Stimulated activated CD4-positive, alpha-beta T cell treated with anti-CD3 and anti-CD28 coated beads, Interleukin-2, amount 100 ng/mL, for 48 hours (primary cell): ENCODE data around the gene CCNJ.
"Not testable (repeated sequence)": the region's sequence is repeated elsewhere in the genome, so short reads cannot be mapped to it uniquely, and the experiment has no call there.

ENCODE experiments used
- DNase-seq, 2 donors: peaks; one replicate each; pipeline ENCODE4 v3.0.0-alpha.2; 2020

CCNJ gene, protein sequence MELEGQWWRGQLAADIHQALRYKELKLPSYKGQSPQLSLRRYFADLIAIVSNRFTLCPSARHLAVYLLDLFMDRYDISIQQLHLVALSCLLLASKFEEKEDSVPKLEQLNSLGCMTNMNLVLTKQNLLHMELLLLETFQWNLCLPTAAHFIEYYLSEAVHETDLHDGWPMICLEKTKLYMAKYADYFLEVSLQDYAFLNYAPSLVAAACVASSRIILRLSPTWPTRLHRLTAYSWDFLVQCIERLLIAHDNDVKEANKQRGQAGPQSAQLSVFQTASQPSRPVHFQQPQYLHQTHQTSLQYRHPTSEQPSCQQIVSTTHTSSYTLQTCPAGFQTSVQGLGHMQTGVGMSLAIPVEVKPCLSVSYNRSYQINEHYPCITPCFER

DNA sequence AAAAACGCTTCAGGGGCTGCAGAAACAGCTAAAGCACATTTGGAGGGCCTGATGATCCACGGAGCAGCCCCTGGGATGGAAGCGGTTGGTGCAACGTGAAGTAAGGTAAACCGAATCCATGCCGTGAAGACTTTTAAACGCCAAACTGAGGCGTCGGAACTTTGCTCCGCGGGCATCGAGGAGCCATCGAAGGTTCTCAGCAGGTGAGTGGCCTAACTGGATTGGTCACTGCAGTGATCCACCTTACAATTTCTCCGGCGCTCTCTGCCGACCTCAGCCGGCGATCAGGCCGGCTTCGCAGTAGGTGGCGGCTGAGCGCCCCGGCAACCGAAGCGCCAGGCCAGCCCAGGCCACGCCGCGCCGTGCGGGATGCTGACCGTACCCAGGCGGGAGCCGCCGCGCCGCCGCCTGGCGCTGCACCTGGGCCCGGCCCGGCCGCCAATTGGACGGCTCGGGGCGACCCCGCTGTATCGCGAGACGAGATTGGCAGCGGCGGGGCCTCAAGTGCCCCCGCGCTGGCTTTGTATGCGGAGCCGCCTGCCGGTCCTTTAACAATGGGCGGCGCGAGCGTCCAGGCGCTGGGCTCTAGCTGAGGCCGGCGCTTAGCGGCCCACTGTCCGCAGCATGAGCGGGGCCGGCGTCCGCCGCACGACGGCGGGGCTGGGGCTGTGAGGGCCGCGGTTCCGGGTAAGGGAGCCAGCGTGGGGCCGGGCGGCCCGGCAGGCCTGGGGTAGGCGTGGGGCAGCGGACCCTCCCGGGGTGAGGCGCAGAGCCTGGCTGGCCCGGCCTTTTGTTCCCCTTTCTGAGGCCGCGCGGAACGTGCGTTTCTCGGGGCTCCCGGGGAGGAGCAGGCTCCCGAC lies at the start of gene CCNJ:
CCNJ (plus strand) TSS at position 551 of the 860 bp plus-strand sequence. CDS start 811 bp downstream, outside the sequence.
- DNase-seq = peak; percentile 72 to 77

DNA sequence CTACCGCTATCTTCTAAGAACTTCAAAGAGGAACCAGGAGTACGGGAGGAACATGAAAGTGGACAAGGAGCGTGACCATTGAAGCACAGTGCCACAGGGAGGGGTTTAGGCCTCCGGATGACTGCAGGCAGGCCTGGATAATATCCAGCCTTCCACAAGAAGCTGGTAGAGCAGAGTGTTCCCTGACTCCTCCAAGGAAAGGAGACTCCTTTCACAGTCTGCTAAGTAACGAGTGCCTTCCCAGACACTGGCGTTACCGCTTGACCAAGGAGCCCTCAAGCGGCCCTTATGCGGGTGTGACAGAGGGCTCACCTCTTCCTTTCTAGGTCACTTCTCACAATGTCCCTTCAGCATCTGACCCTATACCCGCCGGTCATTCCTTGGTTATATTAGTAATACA lies 49.0 kb upstream of the CCNJ start:
- DNase-seq = not testable (repeated sequence)

DNA sequence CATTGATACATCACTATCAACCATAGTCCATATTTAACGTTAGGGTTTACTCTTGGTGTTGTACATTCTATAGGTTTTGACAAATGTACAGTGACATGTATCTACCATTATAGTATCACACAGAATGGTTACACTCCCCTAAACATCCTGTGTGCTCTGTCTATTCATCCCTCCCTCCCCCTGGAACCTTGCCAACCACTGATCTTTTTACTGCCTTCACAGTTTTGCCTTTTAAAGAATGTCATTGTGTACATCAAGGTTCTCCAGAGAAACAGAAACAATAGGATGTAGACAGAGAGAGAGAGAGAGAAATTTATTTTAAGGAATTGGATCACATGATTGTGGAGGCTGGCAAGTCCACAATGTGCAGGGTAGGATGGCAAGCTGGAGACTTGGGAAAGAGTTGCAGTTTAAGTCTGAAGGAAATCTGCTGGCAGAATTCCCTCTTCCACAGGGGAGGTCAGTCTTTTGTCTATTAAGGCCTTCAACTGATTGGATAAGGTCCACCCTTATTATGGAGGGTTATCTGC lies 45.1 kb upstream of the CCNJ start:
- no peak for DNase-seq

DNA sequence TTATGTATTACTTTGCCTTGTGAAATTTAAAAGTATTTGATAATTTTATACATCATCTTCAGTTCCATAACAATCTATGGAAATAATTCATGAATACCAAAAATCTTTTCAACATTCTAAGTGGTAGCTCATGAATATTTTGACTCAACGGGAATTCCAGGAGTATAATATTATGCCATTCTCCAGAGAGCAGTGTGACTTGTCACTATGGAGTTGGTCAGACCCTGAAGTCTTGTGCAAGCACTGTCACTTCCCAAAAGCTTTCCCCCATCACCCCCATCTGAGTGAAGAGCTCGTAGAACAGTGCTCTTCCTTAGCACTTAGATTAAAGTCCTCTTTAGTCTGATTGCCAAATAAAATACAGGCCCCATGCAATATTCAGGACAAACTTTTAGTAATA lies 29.4 kb upstream of the CCNJ start:
- DNase-seq = no peak

DNA sequence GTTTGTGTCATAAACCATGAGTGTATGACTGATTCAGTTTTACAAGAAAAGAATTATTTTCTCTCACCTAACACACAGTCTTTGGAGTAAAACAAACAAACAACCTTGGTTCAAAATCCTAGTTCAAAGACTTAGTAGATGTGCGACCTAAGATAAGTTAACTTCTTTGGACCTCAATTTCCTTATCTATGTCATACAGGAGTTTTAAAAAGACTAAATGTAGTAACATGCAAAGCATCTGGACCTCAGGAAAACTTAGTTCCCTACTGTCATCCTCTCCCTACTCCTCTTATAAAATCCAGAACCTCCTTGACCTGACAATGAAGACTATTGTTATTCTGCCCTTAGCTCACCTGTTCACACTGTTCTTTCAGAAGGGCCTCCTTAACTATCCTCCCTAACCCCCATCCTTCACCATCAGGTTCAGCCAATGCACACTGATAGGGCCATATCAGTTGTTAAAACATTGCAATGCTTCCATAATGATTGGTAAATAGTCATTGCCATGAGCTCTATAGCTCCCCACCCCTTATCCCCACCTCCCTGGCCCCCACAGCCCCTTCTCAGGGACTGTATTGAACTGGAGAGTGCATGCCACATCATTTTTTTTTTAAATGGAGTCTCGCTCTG lies 28.8 kb upstream of the CCNJ start:
- no peak for DNase-seq

DNA sequence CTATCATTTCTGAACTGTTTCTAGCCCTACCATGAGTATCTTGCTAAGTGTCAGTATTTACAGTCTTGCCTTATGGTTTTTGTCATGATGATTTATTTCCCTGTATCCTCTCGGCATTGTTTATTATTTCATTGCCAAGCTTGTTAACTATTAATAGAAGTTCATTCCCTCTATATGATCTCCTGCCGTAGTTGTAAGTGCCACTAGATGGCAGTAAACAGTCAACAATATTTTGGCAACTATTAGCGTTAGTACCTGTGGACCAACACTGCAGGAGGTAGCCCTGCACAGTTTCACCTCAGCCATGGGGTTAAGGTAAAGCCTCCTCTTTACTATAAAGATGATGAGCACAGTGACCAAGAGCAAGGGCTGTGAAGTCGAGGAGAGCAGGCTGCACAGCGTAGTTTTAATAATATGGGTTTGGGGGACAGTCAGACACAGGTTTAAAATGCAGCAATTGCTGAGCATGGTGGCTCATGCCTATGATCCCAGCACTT lies 26.1 kb upstream of the CCNJ start:
- peak; percentile 23 to 25 for DNase-seq

DNA sequence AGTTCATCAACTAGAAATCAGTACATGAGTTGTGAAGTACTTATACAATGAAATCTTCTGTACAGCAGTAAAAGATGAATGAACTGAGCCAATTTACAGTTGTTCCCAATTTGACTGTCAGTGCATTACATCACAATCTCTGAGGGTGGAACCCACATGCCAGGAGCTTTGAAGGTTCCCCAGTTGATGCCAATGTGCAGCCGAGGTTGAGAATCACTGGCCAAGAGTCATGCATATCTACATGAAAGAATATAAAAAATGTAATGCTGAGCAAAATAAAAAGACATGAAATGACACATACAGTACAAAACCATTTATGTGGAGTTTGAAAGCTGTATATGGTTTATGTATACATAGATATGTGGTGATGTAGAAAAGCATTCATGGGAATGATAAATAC lies 22.1 kb upstream of the CCNJ start:
- DNase-seq = no peak

DNA sequence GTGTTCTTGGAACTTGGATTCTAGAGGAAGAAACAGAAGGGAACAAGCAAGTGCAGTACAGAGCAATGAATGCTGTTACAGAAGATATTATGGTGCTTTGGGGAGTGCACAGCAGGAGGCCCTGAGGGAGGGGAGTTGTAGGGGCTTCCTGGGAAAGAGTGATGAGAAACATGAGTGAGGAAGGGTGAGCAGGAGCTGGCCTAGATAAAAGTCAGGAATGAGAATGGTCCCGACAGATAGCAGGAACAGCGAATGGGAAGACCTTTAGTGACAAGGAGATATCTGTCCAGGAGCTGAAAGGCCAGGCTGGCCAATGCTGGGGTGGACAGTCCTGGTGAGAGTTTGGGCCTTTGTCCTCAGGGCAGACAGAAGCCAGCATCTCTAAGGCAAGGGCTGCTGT lies 20.6 kb upstream of the CCNJ start:
- DNase-seq = no peak

DNA sequence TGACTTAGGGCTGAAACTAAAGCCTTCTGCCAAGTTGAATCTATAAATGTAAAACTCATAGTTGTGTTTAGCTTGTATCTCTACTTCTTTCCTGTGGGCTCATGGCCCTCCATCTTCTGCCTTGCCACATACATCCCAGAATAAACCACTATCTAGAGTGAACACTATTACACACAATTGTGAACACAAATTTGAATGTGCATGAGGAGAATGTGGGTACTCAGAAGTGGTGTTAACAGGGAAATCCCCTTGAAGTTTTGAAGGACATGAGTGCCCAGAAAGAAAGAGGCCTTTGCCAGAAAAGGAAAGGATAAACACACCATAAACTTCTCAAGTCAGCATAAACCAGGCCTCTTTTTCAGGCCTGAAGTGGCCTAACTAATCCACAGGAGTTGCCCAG lies 20.2 kb upstream of the CCNJ start:
- no peak for DNase-seq

DNA sequence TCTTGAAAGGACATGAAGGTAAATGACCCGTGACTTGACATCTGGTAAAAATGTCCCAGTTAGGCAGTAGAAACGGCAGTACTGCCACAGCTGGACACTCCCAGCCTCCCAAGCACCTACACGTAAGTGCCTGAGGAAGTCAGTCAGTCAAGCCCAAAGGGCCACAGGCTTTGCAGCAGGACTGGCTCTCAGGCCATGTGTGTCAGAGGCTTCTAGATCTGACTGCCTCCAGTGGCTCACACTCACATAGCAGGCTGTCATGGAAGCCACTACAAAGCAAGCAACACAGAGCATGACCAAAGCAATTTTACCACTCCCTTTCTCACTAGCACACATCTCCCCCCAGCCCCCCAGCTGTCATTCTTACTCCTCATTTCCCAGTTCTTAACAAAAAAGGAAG lies 17.8 kb upstream of the CCNJ start:
- DNase-seq = no peak

DNA sequence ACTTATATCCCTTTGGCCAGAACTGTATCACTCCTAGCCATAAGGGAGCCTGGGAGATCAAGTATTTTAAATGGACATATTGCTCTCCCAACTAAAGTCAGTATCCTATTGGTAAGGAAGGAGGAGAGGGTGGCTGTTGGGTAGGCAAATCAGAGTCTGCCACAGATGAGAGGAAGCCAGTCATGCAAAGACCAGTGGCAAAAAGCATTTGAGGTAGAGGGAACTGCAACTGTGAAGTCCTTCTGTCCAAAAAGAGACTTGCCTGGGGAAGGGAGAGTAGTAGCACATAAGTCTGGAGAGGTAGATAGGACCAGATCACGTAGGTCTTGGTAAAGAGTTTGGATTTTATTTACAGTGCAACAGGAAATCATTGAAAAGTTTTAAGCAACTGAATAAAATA lies 8.8 kb upstream of the CCNJ start:
- DNase-seq = no peak

DNA sequence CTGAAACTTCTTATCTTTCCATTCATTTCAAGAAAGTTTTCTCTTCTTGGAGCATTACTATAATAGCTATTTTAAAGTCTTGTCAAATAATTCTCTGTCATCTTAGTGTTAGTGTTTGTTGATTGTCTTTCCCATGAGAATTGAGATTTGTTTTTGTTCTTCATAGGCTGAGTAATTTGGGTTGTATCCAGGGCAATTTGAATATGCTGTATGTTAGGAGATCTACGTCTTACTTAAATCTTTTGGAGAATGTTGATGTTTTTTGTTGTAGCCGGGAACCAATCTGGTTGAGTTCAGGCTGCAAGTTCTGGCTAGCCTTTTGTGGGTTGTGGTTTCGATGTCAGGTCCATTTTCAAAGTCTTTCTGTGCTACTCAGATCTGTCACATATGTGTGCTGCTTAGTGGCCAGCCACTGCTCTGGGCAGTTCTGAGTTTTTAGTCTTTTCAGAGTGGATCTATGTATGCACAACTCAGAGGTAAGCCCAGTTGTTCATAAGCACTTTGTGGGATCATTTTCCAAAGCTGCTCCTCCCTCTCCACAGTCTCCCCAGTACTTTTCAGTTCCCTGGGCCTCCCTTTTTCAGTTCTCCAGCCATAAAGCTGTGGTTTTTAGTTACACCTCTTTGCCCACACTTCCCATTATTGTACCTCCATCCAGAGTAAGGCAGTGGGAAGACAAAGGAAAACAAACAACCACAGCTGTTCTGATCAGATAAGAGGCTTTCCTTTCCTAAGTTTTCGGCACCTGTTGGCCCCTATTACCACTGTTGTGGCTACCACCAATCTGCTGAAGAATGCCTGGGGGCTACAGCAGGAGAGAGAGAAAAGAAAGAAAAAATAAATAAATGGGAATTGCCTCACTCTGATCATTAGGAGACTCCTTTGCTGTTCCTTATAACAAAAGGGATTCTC lies 4.7 kb upstream of the CCNJ start:
- no peak for DNase-seq

DNA sequence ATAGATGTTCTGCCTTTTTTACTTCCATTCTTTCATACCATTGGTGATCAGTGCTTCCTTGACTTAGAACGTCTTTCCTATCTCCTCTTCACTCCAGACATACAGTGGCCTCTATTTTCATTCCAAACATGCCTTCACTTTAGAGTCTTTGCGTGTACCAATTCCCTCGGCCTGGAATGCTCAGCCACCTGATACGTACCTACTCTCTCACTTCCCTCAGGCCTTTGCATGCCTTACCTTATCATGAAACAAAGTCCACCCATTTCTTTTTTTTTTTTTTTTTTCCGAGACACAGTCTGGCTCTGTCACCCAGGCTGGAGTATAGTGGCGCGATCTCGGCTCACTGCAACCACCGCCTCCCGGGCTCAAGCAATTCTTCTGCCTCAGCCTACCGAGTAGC lies 2.2 kb upstream of the CCNJ start:
- DNase-seq = no peak

DNA sequence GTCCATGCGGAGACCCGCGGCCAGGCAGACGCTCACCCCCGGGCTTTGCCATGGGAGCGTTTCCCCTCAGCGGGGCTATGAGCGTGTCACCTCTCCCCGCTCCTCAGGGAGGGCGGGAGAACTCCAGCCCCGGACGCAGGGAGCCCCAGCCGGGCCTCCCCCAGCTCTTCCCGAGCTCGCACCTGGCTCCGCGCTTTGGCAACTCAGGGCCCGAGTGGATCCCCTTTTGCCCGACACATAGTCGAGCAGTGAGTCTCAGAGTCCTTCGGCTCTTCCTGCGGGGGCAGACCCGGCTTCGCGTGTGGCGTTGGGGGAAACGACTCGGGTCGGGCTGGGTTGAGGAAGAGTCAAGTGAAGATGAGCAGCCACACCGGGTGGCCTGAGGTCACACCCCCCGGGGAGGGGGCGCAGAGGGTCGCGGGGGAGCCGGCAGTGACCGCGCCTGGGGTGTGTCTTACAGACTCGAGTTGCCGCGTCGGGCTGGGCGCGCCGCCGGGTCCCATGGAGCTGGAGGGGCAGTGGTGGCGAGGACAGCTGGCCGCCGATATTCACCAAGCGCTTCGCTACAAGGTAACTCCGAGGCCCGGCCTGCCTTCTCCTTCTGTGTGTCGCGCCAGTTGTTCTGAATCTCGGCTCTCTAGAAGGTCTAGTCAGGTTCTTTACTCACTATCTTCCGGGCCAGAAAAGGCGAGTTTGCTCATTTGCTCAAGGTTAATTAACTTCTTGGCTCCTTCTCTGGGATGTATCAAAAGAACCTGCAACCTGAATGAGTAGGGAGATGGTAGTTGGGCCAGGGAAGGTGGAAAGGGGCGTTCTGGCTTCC lies 721 bp downstream of the CCNJ start:
- DNase-seq = peak; percentile 38 to 43

DNA sequence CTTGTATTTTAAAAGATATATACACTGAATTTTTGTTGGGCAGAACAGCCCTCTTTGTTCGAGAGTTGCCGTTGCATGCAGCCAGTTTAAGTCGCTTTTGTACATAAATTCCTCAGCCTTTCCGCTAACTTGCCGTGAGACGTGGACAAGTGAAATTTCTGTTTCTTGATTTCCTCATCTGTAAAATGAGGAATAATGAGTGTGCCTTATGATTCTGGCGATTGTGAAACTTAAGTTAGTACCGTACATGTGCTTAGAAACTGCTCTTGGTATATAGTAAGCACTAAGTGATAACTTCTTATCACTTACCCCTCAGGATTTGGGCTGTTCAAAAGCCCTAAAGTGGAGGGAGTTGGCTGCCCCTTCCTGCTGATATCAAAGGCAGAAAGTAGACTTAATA lies 1.4 kb downstream of the CCNJ start:
- no peak for DNase-seq

DNA sequence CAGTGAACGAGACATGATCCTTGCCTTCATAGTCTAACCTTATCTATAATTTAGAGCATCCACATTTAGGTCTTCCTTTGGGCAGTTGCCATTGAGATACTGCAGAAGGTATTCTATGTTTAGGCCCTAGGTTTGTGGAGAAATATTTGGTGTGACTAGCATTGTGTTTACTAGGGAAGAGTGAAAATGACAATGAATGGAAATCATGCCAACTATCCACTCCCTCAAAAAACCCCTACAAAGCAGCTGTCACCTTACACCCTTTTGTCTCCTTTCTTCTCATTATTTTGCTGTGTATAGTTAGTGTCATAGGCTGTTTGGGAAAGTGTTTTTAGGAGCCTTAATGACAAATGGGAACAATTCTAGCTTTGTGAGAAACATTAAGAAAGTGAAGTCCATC lies 3.2 kb downstream of the CCNJ start:
- DNase-seq = no peak

DNA sequence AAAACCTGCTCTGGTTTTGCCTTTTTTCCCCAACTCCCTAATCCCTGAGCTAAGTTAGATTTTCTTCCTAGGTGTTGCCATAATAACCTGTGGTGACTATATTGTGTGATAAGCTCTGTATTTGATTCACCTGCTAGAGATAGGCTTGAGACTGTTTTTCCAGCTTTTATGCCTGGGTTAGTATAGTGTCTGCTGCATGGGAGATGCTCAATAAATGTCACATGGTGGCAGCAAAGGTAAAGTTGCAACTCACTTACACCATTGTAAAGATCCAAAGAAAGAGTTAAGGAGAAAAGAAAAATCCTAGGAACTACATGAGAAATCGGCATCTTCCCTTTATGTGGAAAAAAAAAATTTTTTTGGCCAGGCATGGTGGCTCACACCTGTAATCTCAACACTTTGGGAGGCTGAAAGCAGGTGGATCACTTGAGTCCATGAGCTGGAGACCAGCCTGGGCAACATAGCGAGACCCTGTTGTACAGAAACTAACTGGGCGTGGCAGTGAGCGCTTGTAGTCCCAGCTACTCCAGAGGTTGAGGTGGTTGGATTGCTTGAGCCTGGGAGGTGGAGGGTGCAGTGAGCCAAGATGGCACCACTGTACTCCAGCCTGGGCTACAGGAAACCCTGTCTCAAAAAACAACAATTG lies 3.7 kb downstream of the CCNJ start:
- no peak for DNase-seq

DNA sequence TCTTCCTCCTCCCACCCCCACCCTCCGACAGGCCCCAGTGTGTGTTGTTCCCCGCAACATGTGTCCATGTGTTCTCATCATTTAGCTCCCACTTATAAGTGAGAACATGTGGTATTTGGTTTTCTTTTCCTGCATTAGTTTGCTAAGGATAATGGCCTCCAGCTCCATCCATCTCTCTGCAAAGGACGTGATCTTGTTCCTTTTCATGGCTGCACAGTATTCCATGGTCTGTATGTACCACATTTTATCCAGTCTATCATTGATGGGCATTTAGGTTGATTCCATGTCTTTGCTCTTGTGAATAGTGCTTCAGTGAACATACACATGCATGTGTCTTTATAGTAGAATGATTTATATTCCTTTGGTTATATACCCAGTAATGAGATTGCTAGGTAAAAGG lies 4.5 kb downstream of the CCNJ start:
- not testable (repeated sequence) for DNase-seq

DNA sequence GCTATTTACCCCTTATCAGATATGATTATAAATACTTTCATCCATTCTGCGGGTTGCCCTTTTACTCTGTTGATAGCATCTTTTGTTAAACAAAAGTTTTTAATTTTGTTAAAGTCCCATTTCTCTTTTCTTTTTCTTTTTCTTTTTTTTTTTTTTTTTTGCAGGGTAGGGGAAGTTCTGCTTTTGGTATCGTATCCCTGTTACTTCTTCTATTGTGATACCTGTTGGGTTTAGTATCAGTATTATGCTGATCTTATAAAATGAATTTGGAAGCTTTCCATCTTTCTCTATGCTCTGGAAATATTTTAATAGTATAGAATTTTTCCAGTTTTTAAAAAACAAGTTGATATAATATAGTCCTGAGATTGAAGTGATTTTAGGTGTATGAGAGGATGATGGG lies 6.0 kb downstream of the CCNJ start:
- no peak for DNase-seq

DNA sequence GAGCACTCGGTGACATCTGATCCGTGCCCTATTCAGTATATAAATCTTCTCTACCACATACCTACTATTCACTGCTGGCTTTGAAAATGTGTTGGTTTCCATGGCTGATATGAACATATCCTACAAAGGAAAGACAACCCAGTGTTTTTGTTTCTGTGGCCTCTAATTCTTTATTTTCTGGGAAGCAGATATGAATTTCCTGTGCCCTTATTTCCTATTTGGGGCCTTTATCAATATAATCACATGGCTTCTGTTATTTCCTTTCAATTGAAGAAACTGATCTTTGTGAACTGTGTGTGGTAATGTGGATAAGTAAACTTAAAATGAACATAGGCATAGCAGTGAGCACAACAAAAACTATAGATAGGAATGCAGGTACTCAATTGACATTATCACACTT lies 10.6 kb downstream of the CCNJ start:
- no peak for DNase-seq

DNA sequence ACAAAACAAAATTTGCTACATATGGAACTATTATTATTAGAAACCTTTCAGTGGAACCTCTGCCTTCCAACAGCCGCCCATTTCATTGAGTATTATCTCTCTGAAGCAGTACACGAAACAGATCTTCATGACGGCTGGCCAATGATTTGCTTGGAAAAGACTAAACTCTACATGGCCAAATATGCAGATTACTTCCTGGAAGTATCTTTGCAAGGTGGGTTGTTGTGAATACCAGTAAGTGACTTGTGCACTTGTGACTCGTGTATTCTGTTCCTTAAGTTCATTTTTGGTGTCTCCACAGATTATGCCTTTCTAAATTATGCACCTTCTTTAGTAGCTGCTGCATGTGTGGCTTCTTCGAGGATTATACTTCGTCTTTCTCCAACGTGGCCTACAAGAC lies 13.4 kb downstream of the CCNJ start:
- no peak for DNase-seq
